Mesendoderm (in vitro differentiated cells): ENCODE results near the gene CIC.

Experiments used
- DNase-seq: peaks from one replicate; pipeline ENCODE4 v3.0.0; 2013
- H2AK5ac ChIP-seq: 2 replicates; pipeline ENCODE4 v1.6.1; 2013; ENCODE audit warnings: low read length, inconsistent platforms
- H2BK120ac ChIP-seq: 2 replicates; pipeline ENCODE4 v1.6.1; 2013; ENCODE audit warnings: low read depth, mild to moderate bottlenecking, low read length, moderate library complexity, mixed read lengths
- H2BK15ac ChIP-seq: replicated peaks from 2 replicates; pipeline ENCODE4 v1.6.1; 2013; ENCODE audit warnings: low read depth, mild to moderate bottlenecking, moderate library complexity
- H2BK5ac ChIP-seq: 2 replicates; pipeline ENCODE4 v1.6.1; 2013; ENCODE audit warnings: low read length, inconsistent platforms
- H3K18ac ChIP-seq: 2 replicates; pipeline ENCODE4 v1.6.1; 2013; ENCODE audit warnings: mild to moderate bottlenecking, low read length, mixed read lengths
- H3K23ac ChIP-seq: one replicate; pipeline ENCODE4 v1.6.1; 2013; ENCODE audit warnings: low read length
- H3K27ac ChIP-seq: 2 replicates; pipeline ENCODE4 v1.5.1; 2013; ENCODE audit warnings: low read depth, mild to moderate bottlenecking, inconsistent platforms, low read length, moderate library complexity
- H3K27me3 ChIP-seq: 2 replicates; pipeline ENCODE4 v1.6.1; 2013; ENCODE audit warnings: low read length, control low read depth, mild to moderate bottlenecking, inconsistent platforms; ENCODE audit not compliant: insufficient read depth, poor library complexity
- H3K36me3 ChIP-seq: 2 replicates; pipeline ENCODE4 v1.6.1; 2013; ENCODE audit warnings: low read length, inconsistent platforms; ENCODE audit not compliant: control insufficient read depth, insufficient read depth
- H3K4ac ChIP-seq: one replicate; pipeline ENCODE4 v1.6.1; 2013; ENCODE audit warnings: low read depth, mild to moderate bottlenecking, low read length, moderate library complexity
- H3K4me1 ChIP-seq: 2 replicates; pipeline ENCODE4 v1.6.1; 2013; ENCODE audit warnings: low read depth, low read length, inconsistent platforms; ENCODE audit not compliant: control insufficient read depth
- H3K4me2 ChIP-seq: 2 replicates; pipeline ENCODE4 v1.6.1; 2013; ENCODE audit warnings: low read length
- H3K4me3 ChIP-seq: 2 replicates; pipeline ENCODE4 v1.5.1; 2013; ENCODE audit warnings: mild to moderate bottlenecking, low read length
- H3K56ac ChIP-seq: one replicate; pipeline ENCODE4 v1.6.1; 2013; ENCODE audit warnings: low read length
- H3K79me1 ChIP-seq: 2 replicates; pipeline ENCODE4 v1.6.1; 2013; ENCODE audit warnings: low read length, inconsistent platforms
- H3K79me2 ChIP-seq: 2 replicates; pipeline ENCODE4 v1.6.1; 2013; ENCODE audit warnings: mild to moderate bottlenecking, low read length; ENCODE audit not compliant: control insufficient read depth, insufficient read depth
- H3K9ac ChIP-seq: 2 replicates; pipeline ENCODE4 v1.6.1; 2013; ENCODE audit warnings: low read length, inconsistent platforms
- H4K5ac ChIP-seq: one replicate; pipeline ENCODE4 v1.6.1; 2013; ENCODE audit warnings: low read length
- H4K8ac ChIP-seq: one replicate; pipeline ENCODE4 v1.6.1; 2013; ENCODE audit warnings: low read depth, mild to moderate bottlenecking, control low read depth, low read length, moderate library complexity
- WGBS: extraction: QIAGEN DNeasy Blood & Tissue Kit; methylation state at CpG from one replicate; pipeline ENCODE4 v1.1.7; 2013; ENCODE audit warnings: low lambda C conversion rate, missing lambda C conversion rate; ENCODE audit not compliant: insufficient coverage; ENCODE audit errors: extremely low coverage; 5-methylcytosine and 5-hydroxymethylcytosine counted together

CIC gene

GRCh38 chr19:42283188-42284065 lies 14.4 kb downstream of the CIC start:
- Histone ChIP-seq H2BK120ac (no peak overlapping the region), H3K18ac (peak overlapping the region; percentile 93), H3K4me3 (peak overlapping the region; percentile 41), H4K5ac (no peak overlapping the region), H2BK15ac (no peak overlapping the region), H3K9ac (peak overlapping the region; percentile 87), H3K4ac (no peak overlapping the region), H3K4me1 (peaks cover 13% of the 10 kb centered on the region), H3K4me2 (peak overlapping the region; percentile 94), H3K56ac (peak overlapping the region; percentile 88), H3K36me3 (no peaks in the 10 kb centered on the region), H3K27me3 (no peaks in the 10 kb centered on the region), H4K8ac (no peak overlapping the region), H3K79me1 (peaks cover 18% of the 10 kb centered on the region), H2BK5ac (peak overlapping the region; percentile 6), H3K23ac (peak overlapping the region; percentile 85), H3K79me2 (peaks cover 13% of the 10 kb centered on the region), H2AK5ac (peak overlapping the region; percentile 6), H3K27ac (peak overlapping the region; percentile 4)
- no CpG with 5 or more reads among the region's 74 CpGs for WGBS
- DNase-seq: peak; percentile 96

GRCh38 chr19:42284066-42284501 lies 15.0 kb downstream of the CIC start:
- Histone ChIP-seq H3K79me2 (peaks cover 13% of the 10 kb centered on the region), H3K56ac (peak overlapping the region; percentile 85), H2BK15ac (no peak overlapping the region), H3K27ac (peak overlapping the region; percentile 89), H3K4ac (peak overlapping the region; percentile 92), H3K4me3 (peak overlapping the region; percentile 42), H3K36me3 (peaks cover 4% of the 10 kb centered on the region), H3K4me1 (peaks cover 13% of the 10 kb centered on the region), H3K23ac (no peak overlapping the region), H3K18ac (peak overlapping the region; percentile 93), H3K27me3 (no peaks in the 10 kb centered on the region), H2AK5ac (no peak overlapping the region), H4K5ac (no peak overlapping the region), H3K4me2 (no peak overlapping the region), H4K8ac (peak overlapping the region; percentile 28), H2BK120ac (no peak overlapping the region), H3K9ac (peak overlapping the region; percentile 82), H3K79me1 (peaks cover 18% of the 10 kb centered on the region), H2BK5ac (no peak overlapping the region)
- peak; percentile 70 for DNase-seq
- no CpG with 5 or more reads among the region's 76 CpGs for WGBS

DNA sequence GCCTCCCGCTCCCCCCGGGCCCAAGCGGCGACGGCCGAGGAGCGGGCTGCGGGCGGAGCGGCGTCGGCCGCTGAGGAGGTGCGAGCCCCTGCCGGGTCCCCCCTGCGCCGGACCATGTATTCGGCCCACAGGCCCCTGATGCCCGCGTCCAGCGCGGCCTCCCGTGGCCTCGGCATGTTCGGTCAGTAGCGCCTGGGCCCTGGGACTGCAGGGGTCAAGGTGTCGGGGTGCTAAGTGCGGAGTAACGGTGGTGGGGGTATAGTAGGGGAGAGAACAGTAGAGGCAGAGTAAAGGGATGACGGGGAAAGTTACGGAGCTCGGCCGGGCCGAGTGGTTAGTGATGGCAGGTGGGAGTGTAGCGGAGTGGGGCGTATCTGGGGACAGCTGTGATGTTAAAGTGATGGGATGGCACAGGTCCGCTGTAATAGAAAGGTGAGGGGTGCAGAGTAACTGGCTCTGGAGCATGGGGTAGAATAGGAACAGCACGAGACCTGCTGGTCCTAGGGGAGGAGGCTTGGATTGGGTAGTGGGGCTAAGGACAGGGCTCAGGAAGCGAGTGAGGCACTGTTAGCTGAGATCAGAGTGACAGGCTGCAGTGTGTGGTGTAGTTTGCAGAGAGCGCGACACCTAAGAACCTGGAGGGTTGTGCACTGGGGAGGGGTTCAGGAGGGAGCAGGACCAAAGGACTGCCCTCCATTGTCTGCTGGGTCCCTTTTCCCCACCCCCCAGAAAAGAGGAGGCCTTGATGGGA lies 15.7 kb downstream of the CIC start:
- Histone ChIP-seq H3K18ac (peak overlapping the region; percentile 24), H3K9ac (peak overlapping the region; percentile 87), H3K79me2 (peaks cover 13% of the 10 kb centered on the region), H2AK5ac (no peak overlapping the region), H3K4me2 (peak overlapping the region; percentile 93), H4K8ac (no peak overlapping the region), H3K23ac (peak overlapping the region; percentile 81), H3K4ac (no peak overlapping the region), H4K5ac (no peak overlapping the region), H3K4me1 (peaks cover 13% of the 10 kb centered on the region), H3K27ac (no peak overlapping the region), H3K4me3 (peak overlapping the region; percentile 66), H2BK15ac (no peak overlapping the region), H2BK120ac (no peak overlapping the region), H3K36me3 (peaks cover 5% of the 10 kb centered on the region), H3K27me3 (no peaks in the 10 kb centered on the region), H3K56ac (peak overlapping the region; percentile 89), H2BK5ac (no peak overlapping the region), H3K79me1 (peaks cover 18% of the 10 kb centered on the region)
- peak; percentile 46 for DNase-seq
- no CpG with 5 or more reads among the region's 41 CpGs for WGBS

DNA sequence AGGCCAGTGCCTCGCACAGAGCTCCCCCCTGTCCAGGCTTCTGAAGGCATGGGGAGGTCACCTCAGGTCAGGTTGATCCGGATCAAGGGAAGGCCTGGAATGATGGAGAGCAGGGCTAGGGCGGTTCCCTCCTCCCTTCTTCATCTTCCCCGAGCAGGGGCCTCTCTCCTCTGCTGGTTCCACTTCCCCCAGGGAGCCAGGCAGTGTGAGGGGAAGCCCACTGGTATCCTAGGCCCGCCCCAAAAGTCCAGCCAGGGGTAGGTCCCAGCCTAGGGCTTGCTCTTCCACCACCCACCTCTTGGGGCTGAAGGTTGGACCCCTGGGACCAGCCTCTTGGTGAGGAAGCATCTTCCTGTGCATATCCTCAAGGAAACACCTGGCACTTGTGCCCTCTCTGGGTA lies 16.5 kb downstream of the CIC start:
- H3K23ac ChIP-seq: no peak overlapping the region
- peaks cover 13% of the 10 kb centered on the region for H3K79me2 ChIP-seq
- H2BK5ac ChIP-seq: no peak overlapping the region
- H3K79me1 ChIP-seq: peaks cover 18% of the 10 kb centered on the region
- H3K4me3 ChIP-seq: no peak overlapping the region
- no peak overlapping the region for H3K27ac ChIP-seq
- H2BK15ac ChIP-seq: no peak overlapping the region
- peak overlapping the region; percentile 87 for H3K9ac ChIP-seq
- H3K4ac ChIP-seq: no peak overlapping the region
- H3K27me3 ChIP-seq: no peaks in the 10 kb centered on the region
- peaks cover 13% of the 10 kb centered on the region for H3K4me1 ChIP-seq
- peaks cover 5% of the 10 kb centered on the region for H3K36me3 ChIP-seq
- H3K4me2 ChIP-seq: no peak overlapping the region
- peak overlapping the region; percentile 89 for H3K56ac ChIP-seq
- no peak overlapping the region for H4K5ac ChIP-seq
- H4K8ac ChIP-seq: no peak overlapping the region
- no CpG with 5 or more reads among the region's 5 CpGs for WGBS
- no peak overlapping the region for H3K18ac ChIP-seq
- DNase-seq: no peak
- H2AK5ac ChIP-seq: no peak overlapping the region
- H2BK120ac ChIP-seq: no peak overlapping the region

DNA sequence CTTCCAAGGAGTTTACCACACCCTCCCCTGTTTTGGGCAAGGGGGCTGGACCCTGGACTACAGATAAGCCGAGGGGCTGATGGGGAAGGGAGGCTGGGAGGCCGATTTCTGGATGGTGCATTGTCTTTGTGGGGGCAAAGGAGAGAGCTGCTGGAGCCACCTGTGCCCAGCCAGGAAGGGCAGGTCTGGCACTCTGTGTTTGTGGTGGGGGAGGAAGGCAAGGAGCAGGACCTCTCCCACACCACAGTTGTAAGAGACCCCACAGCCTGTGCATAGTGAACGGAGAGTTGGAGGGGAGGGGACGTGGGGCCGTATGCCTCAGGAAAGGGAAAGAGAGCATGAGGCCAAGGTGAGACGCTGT lies 16.9 kb downstream of the CIC start:
- Histone ChIP-seq H3K18ac (no peak overlapping the region), H3K4me3 (no peak overlapping the region), H3K36me3 (peaks cover 5% of the 10 kb centered on the region), H2BK15ac (no peak overlapping the region), H4K8ac (no peak overlapping the region), H3K4me2 (no peak overlapping the region), H3K9ac (no peak overlapping the region), H3K23ac (peak overlapping the region; percentile 29), H2BK5ac (no peak overlapping the region), H4K5ac (no peak overlapping the region), H3K4me1 (peaks cover 13% of the 10 kb centered on the region), H3K27ac (no peak overlapping the region), H3K4ac (no peak overlapping the region), H3K27me3 (no peaks in the 10 kb centered on the region), H3K79me2 (peaks cover 13% of the 10 kb centered on the region), H2AK5ac (no peak overlapping the region), H2BK120ac (no peak overlapping the region), H3K79me1 (peaks cover 18% of the 10 kb centered on the region), H3K56ac (peak overlapping the region; percentile 10)
- WGBS: no CpG with 5 or more reads among the region's 6 CpGs
- DNase-seq: no peak
